Bronchial epithelial cell (primary cell): ENCODE results near the gene DNAH11. TPM values are rescaled to one million over a fixed set of nuclear protein-coding genes. Genes with fewer than 3 reads are reported as not detected.

Experiments used
- DNase-seq: peaks from one replicate; pipeline ENCODE4 v3.0.0-alpha.2; 2010; ENCODE audit warnings: low read depth
- FAIRE-seq: peaks from 2 replicates; lab custom pipeline; 2011; peaks lifted over from hg19 to GRCh38; lab: Jason Lieb, UNC
- H3K27me3 ChIP-seq: 2 replicates; pipeline ENCODE4 v1.5.1; 2011; ENCODE audit warnings: low read length; ENCODE audit not compliant: control insufficient read depth, insufficient read depth
- H3K36me3 ChIP-seq: 2 replicates; pipeline ENCODE4 v1.5.1; 2011; ENCODE audit warnings: low read length; ENCODE audit not compliant: control insufficient read depth, insufficient read depth
- H3K4me3 ChIP-seq: 2 replicates; pipeline ENCODE4 v1.5.1; 2011; ENCODE audit warnings: mild to moderate bottlenecking, low read depth, low read length, control low read depth
- total RNA-seq: library from RNA; depleted of rRNA; stranded (reverse); fragments of >200 nt; gene quantifications from 2 replicates; pipeline ENCODE4 v1.2.1, GENCODE V29; 2014
- TF ChIP-seq, protein P1 (sequence below): IDR thresholded peaks from 2 replicates; pipeline ENCODE4 v1.5.1; 2011; ENCODE audit warnings: mild to moderate bottlenecking, moderate library complexity, low read length, control low read depth, inconsistent platforms; ENCODE audit not compliant: insufficient read depth, severe bottlenecking

Gene DNAH11
- total RNA-seq, 1 donor from 2014 or later = 2.6 TPM

DNA sequence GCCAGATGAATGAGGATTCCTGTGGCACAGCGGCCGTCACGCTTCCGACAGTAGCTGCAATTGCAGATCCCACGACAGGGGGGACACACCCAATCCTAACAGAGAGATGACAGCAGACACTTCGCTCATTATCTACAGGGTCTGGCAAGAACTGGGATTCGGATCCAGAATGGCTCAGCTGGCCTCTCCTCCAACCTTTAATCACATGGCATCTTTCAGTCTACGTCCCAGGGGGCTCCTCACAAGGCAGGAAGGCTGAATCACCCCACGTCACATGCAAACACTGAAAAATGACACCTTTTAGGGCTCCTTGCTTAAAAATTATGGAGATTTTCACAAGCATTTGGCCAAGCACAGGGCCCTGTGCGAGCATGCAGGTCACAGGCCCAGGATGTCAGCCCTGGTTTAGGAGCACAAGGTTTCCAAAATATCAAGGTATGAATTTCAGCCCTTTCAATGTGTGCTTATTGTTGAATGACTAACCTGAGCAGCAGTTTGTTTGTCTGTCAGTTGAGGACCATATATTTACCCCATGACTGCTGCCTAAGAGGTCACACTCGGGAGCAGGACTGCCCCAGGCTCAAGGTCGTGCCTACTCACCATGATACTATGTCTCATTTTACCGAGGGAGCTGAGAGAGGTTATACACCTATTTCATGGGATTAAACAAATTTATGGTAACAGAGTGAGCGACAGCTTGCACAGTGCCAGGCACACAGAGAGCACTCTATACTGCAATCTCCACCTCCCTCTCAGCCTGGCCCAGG lies 360.4 kb downstream of the DNAH11 start:
- H3K27me3 ChIP-seq = no peaks in the 10 kb centered on the region
- FAIRE-seq (peak; percentile 13), DNase-seq (no peak)
- no peaks in the 10 kb centered on the region for H3K36me3 ChIP-seq
- TF ChIP-seq, protein P1, sequence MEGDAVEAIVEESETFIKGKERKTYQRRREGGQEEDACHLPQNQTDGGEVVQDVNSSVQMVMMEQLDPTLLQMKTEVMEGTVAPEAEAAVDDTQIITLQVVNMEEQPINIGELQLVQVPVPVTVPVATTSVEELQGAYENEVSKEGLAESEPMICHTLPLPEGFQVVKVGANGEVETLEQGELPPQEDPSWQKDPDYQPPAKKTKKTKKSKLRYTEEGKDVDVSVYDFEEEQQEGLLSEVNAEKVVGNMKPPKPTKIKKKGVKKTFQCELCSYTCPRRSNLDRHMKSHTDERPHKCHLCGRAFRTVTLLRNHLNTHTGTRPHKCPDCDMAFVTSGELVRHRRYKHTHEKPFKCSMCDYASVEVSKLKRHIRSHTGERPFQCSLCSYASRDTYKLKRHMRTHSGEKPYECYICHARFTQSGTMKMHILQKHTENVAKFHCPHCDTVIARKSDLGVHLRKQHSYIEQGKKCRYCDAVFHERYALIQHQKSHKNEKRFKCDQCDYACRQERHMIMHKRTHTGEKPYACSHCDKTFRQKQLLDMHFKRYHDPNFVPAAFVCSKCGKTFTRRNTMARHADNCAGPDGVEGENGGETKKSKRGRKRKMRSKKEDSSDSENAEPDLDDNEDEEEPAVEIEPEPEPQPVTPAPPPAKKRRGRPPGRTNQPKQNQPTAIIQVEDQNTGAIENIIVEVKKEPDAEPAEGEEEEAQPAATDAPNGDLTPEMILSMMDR = no peak
- no peak overlapping the region for H3K4me3 ChIP-seq

DNA sequence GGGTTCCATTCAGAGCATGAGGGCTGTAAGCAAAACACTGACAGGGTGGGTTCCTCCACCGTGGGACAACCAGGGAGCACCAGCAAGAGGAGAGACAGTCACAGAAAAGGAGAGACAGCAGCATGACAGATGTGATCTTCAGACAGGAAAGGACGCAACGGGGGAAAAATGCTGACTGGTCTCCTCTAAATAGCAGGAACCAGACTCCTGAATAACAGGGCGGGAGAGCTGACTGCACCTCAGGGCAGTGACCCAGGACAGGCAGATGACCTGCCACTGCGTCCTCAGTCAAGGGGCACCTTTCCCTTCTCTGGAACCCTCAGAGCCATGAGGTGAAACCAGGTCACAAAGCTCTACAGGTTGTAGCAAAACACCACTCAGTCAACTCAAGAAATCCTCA lies 365.9 kb downstream of the DNAH11 start:
- H3K4me3 ChIP-seq = no peak overlapping the region
- TF ChIP-seq, protein P1 = no peak
- no peak for DNase-seq
- H3K36me3 ChIP-seq = no peaks in the 10 kb centered on the region
- no peak for FAIRE-seq
- H3K27me3 ChIP-seq = no peaks in the 10 kb centered on the region

DNA sequence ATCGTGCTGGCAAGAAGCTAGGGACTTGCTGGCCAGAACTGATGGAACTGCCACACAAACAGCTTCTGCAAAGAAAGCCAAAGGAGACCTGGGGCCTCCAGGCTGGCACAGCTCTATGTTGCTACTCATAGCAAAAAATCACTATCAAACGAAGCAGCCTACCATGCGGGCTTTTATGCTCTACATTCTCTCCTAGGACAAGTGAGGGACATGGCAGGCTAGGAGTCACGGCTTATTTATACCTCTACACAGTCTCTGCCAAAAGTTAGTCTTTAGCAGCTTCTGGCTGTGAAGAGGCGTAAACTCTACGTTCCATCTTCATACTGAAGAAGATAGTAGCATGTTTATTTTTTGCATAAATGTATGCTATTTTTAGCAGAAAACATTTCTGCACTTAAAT lies 367.4 kb downstream of the DNAH11 start:
- TF ChIP-seq, protein P1 = no peak
- Histone ChIP-seq H3K36me3 (no peaks in the 10 kb centered on the region), H3K27me3 (no peaks in the 10 kb centered on the region), H3K4me3 (no peak overlapping the region)
- no peak for DNase-seq
- FAIRE-seq = no peak

DNA sequence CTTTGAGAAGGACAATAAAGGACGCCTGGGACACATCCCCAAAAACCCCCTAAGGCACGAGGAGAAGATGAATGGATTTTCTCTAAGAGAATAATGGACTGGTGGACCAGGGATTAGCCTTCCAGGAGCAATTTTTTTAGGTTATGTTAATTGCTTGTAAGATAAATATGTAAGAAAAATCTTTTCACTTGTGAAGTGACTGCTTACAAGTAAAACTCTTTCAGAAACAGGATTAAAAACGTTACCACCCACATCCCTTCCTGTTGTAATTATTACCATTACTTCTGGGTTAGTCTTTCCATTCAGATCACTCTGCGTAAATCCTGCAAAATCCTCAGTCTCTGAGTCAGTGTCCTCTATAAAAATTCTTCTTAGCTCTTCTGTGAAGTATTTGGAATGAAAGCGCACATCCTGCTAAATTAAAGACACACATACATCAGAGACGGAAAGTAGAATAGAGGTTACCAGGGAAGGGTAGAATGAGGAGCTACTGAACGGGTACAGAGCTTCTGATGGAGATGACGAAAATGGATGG lies 368.6 kb downstream of the DNAH11 start:
- TF ChIP-seq, protein P1 = no peak
- H3K4me3 ChIP-seq = no peak overlapping the region
- FAIRE-seq (no peak), DNase-seq (no peak)
- H3K27me3 ChIP-seq = no peaks in the 10 kb centered on the region
- no peaks in the 10 kb centered on the region for H3K36me3 ChIP-seq

DNA sequence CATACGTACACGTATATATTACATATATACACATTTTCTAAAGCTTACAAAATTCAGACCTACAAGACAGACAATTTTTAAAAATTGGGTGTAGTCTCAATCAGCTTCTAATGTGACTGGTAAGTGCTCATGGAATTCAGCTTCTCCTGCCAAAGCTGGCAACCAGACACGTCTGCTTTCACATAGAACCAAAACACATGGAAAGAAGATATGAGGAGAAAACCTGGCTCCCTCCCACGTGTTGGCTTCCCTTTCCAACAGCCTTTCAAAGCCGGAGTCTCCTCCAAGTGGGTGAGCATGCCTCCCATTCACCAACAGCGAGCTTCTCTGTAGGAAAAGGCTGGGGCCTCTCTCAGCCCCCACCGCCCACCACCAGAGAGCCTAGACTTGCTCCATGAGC lies 369.5 kb downstream of the DNAH11 start:
- H3K27me3 ChIP-seq = no peaks in the 10 kb centered on the region
- no peaks in the 10 kb centered on the region for H3K36me3 ChIP-seq
- FAIRE-seq = no peak
- DNase-seq = no peak
- TF ChIP-seq, protein P1 = no peak
- H3K4me3 ChIP-seq = no peak overlapping the region
